Duodenal mucosa (tissue), 2 donors: ENCODE results near the gene SMPD3.

Source experiments
- H3K27ac ChIP-seq: one replicate; pipeline ENCODE4 v1.7.0; 2013; ENCODE audit warnings: low read depth, low read length
- H3K27me3 ChIP-seq, 2 donors: one replicate each; pipeline ENCODE4 v1.7.0; 2013; ENCODE audit warnings: low read length in 2 of 2, control low read depth in 1 of 2; ENCODE audit not compliant: insufficient read depth in 2 of 2, control insufficient read depth in 1 of 2
- H3K36me3 ChIP-seq, 2 donors: one replicate each; pipeline ENCODE4 v1.7.0; 2013; ENCODE audit warnings: low read length in 2 of 2, control low read depth in 1 of 2; ENCODE audit not compliant: insufficient read depth in 2 of 2, control insufficient read depth in 1 of 2
- H3K4me1 ChIP-seq, 2 donors: one replicate each; pipeline ENCODE4 v1.7.0; 2013; ENCODE audit warnings: low read length in 2 of 2, control low read depth in 1 of 2; ENCODE audit not compliant: insufficient read depth in 2 of 2, control insufficient read depth in 1 of 2
- H3K4me3 ChIP-seq, 2 donors: one replicate each; pipeline ENCODE4 v1.7.0; 2013; ENCODE audit warnings: low read length in 2 of 2, low read depth in 1 of 2
- H3K9ac ChIP-seq, 2 donors: one replicate each; pipeline ENCODE4 v1.7.0; 2013; ENCODE audit warnings: low read length in 2 of 2, low read depth in 1 of 2
- H3K9me3 ChIP-seq, 2 donors: one replicate each; pipeline ENCODE4 v1.7.0; 2013; ENCODE audit warnings: low read length in 2 of 2, control low read depth in 1 of 2; ENCODE audit not compliant: control insufficient read depth in 1 of 2

The SMPD3 gene

DNA sequence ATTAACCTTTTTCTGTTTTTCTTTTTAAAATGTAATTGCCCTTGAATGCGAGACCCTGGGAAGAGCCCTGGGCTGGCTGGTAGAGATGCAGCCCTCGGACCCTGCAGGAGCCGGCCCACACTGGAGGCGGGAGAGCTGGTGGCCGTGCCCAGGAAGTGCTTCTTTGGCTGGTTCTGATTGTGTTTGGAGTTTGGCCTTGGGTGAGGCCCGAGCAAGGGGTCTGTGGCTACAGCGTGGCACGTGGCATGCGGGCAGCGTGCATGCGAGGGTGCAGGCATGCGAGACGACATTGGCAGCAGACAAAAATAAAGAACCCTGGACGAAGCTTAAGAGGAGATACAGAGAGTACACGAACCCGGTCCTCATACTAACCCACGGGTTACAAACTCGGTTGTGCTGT is 87.8 kb downstream of the SMPD3 start:
- H3K27me3 ChIP-seq: no peaks in the 10 kb centered on the region
- no peak overlapping the region for H3K9ac ChIP-seq
- H3K9me3 ChIP-seq: no peaks in the 10 kb centered on the region
- peaks cover 26 to 48% of the 10 kb centered on the region in 2 donors for H3K4me1 ChIP-seq
- H3K36me3 ChIP-seq: peaks cover 19 to 64% of the 10 kb centered on the region in 2 donors
- H3K4me3 ChIP-seq: no peak overlapping the region
- H3K27ac ChIP-seq: no peak overlapping the region

DNA sequence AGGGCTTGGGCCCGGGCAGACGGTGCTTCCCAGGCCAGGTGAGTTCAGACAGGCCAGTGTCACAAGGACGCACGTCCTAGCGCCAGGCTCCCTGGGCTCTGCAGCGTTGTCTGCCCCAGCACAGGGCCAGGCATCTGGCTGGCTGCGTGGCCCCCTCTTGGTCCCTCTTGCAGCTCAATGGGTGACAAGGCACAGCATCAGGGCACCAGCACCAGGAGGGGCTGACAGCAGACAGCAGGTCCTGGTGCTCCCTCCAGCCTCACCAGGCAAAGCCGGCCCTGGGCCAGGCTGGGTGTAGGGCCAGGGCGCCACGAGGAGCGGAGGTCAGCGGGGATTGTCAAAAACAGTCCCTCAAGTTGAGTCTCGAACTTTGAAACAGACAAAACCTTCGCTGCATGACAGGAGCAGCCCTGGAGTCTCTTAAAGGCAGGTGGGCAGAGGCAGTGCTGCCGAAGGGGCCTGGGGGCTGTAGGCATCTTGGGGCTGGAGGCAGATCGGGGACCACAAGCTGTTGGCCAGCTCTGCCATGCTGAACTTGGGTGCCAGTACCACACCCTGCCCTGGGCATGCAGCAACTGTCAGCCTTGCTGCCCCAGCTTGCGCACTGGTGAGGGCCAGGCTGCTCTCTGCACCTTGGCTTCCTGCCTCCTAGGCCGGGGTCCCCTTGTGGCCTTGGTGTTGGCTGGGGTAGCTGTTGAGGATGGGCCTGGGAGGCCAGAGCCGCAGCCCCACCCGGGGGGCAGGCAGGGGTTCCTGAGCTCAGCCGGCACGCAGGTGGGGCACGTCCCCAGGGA is 88.7 kb downstream of the SMPD3 start:
- Histone ChIP-seq H3K4me1 (peaks cover 19 to 42% of the 10 kb centered on the region in 2 donors), H3K27ac (no peak overlapping the region), H3K9ac (no peak overlapping the region), H3K36me3 (peaks cover 19 to 65% of the 10 kb centered on the region in 2 donors), H3K27me3 (no peaks in the 10 kb centered on the region), H3K9me3 (no peaks in the 10 kb centered on the region), H3K4me3 (no peak overlapping the region)

DNA sequence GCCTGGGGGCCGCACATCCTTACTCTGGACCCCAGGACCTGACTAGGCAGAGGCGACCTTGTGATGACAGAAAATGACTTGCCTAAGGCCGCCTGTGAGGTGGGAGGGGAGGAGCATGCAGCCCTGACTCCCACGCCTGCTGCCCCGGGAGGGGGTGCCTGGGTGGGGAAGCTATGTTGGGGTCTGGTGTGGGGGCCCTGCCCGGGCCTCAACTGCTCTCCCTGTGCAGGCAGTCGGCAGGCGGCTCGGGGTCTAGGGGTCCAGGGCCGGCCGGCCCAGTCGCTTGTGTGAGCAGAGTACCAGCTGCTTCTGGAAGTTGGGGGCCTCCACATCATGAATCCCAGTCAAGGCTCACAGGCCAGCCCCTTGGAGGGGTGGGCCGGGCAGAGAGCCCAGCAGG is 89.4 kb downstream of the SMPD3 start:
- Histone ChIP-seq H3K36me3 (peaks cover 16 to 65% of the 10 kb centered on the region in 2 donors), H3K9ac (no peak overlapping the region), H3K4me3 (no peak overlapping the region), H3K27ac (no peak overlapping the region), H3K27me3 (no peaks in the 10 kb centered on the region), H3K9me3 (no peaks in the 10 kb centered on the region), H3K4me1 (peaks cover 12 to 35% of the 10 kb centered on the region in 2 donors)

DNA sequence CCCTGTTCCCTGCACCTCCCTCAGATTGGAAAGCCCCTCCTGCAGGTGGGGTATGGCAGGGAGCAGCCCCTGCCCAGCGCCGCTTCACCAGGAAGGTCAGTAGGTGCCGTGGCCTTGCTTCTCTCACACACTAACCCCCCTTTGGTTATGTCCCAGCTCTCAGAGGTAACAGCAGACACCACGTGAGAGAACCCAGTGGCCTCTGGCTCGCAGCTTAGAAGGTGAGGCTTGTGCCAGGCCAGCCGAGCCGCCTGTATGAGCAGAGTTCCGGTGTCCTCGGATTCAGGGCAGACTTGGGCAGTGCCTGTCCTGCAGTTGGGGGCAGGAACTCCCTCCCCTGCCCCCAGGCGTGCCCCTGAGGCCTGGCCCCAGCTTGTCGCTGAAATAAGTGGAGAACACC is 90.4 kb downstream of the SMPD3 start:
- Histone ChIP-seq H3K27me3 (no peaks in the 10 kb centered on the region), H3K4me3 (no peak overlapping the region), H3K4me1 (peaks cover 8 to 32% of the 10 kb centered on the region in 2 donors), H3K9me3 (no peaks in the 10 kb centered on the region), H3K27ac (no peak overlapping the region), H3K9ac (no peak overlapping the region), H3K36me3 (peaks cover 18 to 64% of the 10 kb centered on the region in 2 donors)

DNA sequence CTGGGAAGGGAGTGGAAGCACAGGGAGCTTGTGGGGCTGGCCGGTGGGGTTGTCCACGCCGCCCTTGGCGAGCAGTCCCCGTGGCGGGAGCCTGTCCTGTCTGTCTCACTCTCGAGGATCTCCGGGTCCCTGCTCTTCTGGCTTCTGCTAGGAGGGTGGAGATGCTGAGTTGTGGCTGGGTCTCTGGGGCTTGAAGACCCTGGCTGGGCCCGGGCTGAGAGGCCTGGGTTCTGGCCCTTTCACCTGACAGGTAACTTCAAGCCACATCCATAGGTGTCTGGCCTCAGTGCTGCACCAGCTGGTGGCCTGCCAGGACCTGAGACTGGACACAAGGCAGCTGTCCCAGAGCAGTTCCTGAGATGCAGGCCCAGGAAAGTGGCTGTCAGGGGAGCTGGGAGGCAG is 90.8 kb downstream of the SMPD3 start:
- Histone ChIP-seq H3K27me3 (no peaks in the 10 kb centered on the region), H3K4me1 (peaks cover 8 to 32% of the 10 kb centered on the region in 2 donors), H3K9me3 (no peaks in the 10 kb centered on the region), H3K36me3 (peaks cover 18 to 61% of the 10 kb centered on the region in 2 donors), H3K4me3 (no peak overlapping the region), H3K27ac (no peak overlapping the region), H3K9ac (no peak overlapping the region)

DNA sequence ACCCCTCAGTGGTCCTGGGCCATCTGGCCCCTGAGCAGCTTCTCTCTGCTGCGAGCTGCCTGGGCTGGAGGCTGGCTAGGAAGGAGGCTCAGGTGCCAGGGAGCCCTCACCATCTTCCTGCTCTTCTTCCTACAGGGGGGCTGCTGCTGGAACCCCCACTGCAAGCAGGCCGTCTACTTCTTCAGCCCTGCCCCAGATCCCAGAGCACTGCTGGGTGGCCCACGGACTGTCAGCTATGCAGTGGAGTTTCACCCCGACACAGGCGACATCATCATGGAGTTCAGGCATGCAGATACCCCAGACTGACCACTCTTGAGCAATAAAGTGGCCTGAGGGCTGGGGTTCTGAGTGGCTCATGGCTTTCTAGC is 91.4 kb downstream of the SMPD3 start:
- Histone ChIP-seq H3K4me3 (no peak overlapping the region), H3K27me3 (no peaks in the 10 kb centered on the region), H3K27ac (no peak overlapping the region), H3K36me3 (peaks cover 18 to 67% of the 10 kb centered on the region in 2 donors), H3K4me1 (peaks cover 13 to 35% of the 10 kb centered on the region in 2 donors), H3K9ac (no peak overlapping the region), H3K9me3 (no peaks in the 10 kb centered on the region)

DNA sequence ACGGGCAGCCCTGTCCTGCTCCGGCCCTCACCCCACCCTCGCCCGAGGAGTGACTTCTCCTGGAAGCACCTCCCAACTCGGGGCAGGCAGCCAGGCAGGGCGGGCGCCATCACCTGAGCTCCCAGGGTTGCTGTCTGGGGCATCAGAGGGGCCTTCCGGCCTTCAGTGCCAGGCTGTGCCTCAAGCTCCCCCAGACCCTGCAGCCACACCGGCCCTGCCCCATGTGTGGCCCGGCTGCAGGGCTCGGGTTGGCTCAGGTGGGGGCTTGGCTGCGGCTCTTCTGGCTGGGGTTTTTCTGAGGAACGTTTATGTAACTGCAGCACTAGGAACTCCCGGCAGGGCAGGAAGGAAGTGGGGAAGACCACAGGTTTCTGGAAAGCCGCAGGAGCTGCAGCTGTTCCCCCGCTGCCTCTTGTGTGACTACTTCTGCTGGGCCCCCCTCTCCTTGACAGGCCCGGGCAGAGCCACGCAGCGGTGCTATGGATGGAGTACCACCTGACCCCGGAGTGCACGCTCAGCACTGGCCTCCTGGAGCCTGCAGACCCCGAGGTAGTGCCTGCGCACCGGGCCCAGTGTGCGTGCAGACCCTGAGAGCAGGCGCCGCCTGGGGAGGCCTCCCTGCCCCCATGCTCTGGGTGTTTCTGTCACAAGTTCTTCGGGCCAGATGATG is 91.9 kb downstream of the SMPD3 start:
- Histone ChIP-seq H3K27ac (no peak overlapping the region), H3K4me3 (peak overlapping the region; percentile 29 to 40), H3K9me3 (no peaks in the 10 kb centered on the region), H3K36me3 (peaks cover 18 to 67% of the 10 kb centered on the region in 2 donors), H3K27me3 (no peaks in the 10 kb centered on the region), H3K4me1 (peaks cover 16 to 39% of the 10 kb centered on the region in 2 donors), H3K9ac (no peak overlapping the region)

DNA sequence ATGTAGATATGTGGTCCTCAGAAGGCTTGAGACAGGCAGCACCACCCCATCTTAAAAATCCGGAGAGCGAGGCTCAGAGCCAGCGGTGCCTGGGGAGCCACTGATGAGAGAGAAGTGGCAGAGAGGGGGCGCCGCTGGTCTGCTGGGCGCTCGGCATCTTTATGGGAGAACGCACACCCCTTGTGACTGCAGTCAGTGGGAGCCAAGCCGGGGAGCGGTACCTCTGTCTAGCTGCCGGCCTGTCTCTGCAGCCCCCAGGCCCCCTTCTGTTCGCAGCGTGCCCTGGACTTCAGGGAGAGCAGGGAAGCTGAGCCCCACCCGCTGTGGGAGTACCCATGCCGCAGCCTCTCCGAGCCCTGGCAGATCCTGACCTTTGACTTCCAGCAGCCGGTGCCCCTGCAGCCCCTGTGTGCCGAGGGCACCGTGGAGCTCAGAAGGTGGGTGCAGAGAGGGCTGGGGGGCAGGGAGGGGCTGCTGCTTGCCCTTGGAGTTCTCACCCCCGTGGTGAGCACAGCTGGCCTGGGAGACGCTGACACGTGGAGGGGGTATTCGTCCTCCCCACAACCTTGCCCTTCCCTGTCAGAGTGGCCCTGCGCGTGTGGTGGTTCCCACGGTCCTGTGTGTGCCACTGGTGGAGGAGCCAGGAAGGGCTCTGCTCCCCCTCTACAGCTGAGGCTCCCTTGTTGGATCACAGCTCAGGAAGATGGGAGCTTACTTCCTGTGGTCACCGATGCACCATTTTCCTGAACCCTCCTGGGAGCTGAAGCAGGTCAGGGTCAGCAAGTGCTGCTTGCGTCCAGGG is 92.7 kb downstream of the SMPD3 start:
- H3K9me3 ChIP-seq: no peaks in the 10 kb centered on the region
- no peak overlapping the region for H3K9ac ChIP-seq
- H3K4me3 ChIP-seq: peak overlapping the region; percentile 29 to 40
- H3K36me3 ChIP-seq: peaks cover 15 to 66% of the 10 kb centered on the region in 2 donors
- no peaks in the 10 kb centered on the region for H3K27me3 ChIP-seq
- no peak overlapping the region for H3K27ac ChIP-seq
- peaks cover 13 to 37% of the 10 kb centered on the region in 2 donors for H3K4me1 ChIP-seq

DNA sequence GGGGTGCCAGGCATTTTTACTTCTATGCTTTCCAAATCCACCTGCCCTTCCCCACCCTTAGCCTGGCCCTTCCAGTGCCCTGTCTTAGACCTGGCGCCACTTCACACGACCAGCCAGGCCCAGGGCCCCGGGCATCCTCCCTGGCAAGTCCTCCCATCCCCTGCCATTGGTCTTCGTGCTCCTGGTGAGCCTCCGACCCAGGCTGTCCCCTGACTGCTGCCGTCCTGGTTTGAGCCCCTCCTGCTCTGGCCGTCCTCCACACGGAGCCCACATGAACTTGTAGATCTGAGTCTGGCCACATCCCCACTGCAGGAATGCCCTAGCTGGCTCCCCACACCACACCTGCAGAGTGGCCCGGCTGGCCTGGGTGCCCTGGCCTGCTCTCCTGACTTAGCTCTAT is 93.5 kb downstream of the SMPD3 start:
- Histone ChIP-seq H3K27ac (no peak overlapping the region), H3K4me3 (no peak overlapping the region), H3K36me3 (peaks cover 15 to 66% of the 10 kb centered on the region in 2 donors), H3K9me3 (no peaks in the 10 kb centered on the region), H3K4me1 (peaks cover 8 to 36% of the 10 kb centered on the region in 2 donors), H3K27me3 (no peaks in the 10 kb centered on the region), H3K9ac (no peak overlapping the region)

DNA sequence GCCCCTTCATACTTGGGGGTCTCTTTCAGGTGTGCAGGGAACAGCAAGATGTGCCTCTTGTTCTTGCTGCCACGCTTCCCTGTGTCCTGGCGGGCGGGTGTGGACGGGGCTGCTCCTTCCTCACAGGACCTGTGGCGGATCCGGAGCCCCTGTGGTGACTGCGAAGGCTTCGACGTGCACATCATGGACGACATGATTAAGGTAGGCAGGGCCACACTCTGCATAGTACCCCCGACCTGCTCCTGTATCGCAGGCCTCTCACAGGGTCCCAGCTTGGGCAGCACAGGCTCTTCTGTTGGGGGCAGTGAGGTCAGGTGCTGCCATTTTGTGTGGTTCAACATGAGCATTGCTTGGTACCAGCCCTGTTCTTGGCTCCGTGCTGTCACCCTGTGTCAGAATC is 94.9 kb downstream of the SMPD3 start:
- no peaks in the 10 kb centered on the region for H3K27me3 ChIP-seq
- H3K4me1 ChIP-seq: peaks cover 8 to 36% of the 10 kb centered on the region in 2 donors
- peaks cover 15 to 74% of the 10 kb centered on the region in 2 donors for H3K36me3 ChIP-seq
- H3K4me3 ChIP-seq: no peak overlapping the region
- H3K27ac ChIP-seq: no peak overlapping the region
- H3K9me3 ChIP-seq: no peaks in the 10 kb centered on the region
- no peak overlapping the region for H3K9ac ChIP-seq
